IMR-90 (cell line): ENCODE data around the gene NCOA7. TPM values are rescaled to one million over a fixed set of nuclear protein-coding genes. Genes with fewer than 3 reads are reported as not detected.

Experiments
- ATAC-seq: fragments of 200-7000 bp; cut with Tn5 transposase; 2 replicates; pipeline ENCODE4 v1.9.1; 2020; ENCODE audit warnings: low read depth, mild to moderate bottlenecking, moderate library complexity
- BruUV-seq: library from RNA; stranded (reverse); fragments of 400-500 nt; replicated peaks from 2 replicates; lab custom pipeline; 2021; lab: Mats Ljungman, UMichigan
- CTCF ChIA-PET: fragments of 300-600 bp; formaldehyde crosslinking; extraction: SDS; loops from one replicate; lab custom pipeline; 2021; ENCODE audit warnings: antibody characterized with exemption; lab: Yijun Ruan, JAX
- POLR2A ChIA-PET: fragments of 300-600 bp; sonication (Branson Sonifier 250); formaldehyde crosslinking; loops from one replicate; lab custom pipeline; 2022; ENCODE audit warnings: antibody characterized with exemption; ENCODE audit not compliant: unreplicated experiment; lab: Charles Lee
- DNase-seq: peaks from one replicate; pipeline ENCODE4 v3.0.0; 2013
- H2AFZ ChIP-seq: replicated peaks from 2 replicates; pipeline ENCODE3; 2013; ENCODE audit warnings: low read length, mild to moderate bottlenecking; ENCODE audit not compliant: poor library complexity
- H2AK5ac ChIP-seq: 2 replicates; pipeline ENCODE4 v1.6.1; 2013; ENCODE audit warnings: low read depth, low read length, inconsistent platforms
- H2AK9ac ChIP-seq: replicated peaks from 2 replicates; pipeline ENCODE3; 2013; ENCODE audit warnings: mild to moderate bottlenecking, low read depth, low read length, moderate library complexity; ENCODE audit not compliant: poor library complexity
- H2BK120ac ChIP-seq: 2 replicates; pipeline ENCODE4 v1.6.1; 2013; ENCODE audit warnings: low read depth, low read length, inconsistent platforms
- H2BK15ac ChIP-seq: 3 replicates; pipeline ENCODE4 v1.6.1; 2013; ENCODE audit warnings: low read depth, low read length, inconsistent platforms
- H2BK20ac ChIP-seq: 2 replicates; pipeline ENCODE4 v1.6.1; 2013; ENCODE audit warnings: low read depth, mild to moderate bottlenecking, inconsistent platforms, low read length, moderate library complexity
- H2BK5ac ChIP-seq: 2 replicates; pipeline ENCODE4 v1.6.1; 2013; ENCODE audit warnings: mild to moderate bottlenecking, low read depth, low read length, inconsistent platforms; ENCODE audit not compliant: poor library complexity, severe bottlenecking
- H3K14ac ChIP-seq: replicated peaks from 2 replicates; pipeline ENCODE4 v1.6.1; 2013; ENCODE audit warnings: low read depth, low read length, inconsistent platforms
- H3K18ac ChIP-seq: 2 replicates; pipeline ENCODE4 v1.6.1; 2013; ENCODE audit warnings: low read depth, low read length, control low read depth
- H3K23ac ChIP-seq: 2 replicates; pipeline ENCODE4 v1.6.1; 2013; ENCODE audit warnings: low read depth, low read length, inconsistent platforms
- H3K27ac ChIP-seq: 2 replicates; pipeline ENCODE4 v1.5.1; 2013; ENCODE audit warnings: mild to moderate bottlenecking, control low read depth, low read length; ENCODE audit not compliant: insufficient read depth
- H3K27me3 ChIP-seq: 2 replicates; pipeline ENCODE4 v1.6.1; 2013; ENCODE audit warnings: low read length; ENCODE audit not compliant: control insufficient read depth, insufficient read depth
- H3K36me3 ChIP-seq: 2 replicates; pipeline ENCODE4 v1.6.1; 2013; ENCODE audit warnings: low read length, mixed read lengths; ENCODE audit not compliant: control insufficient read depth, insufficient read depth
- H3K4ac ChIP-seq: 2 replicates; pipeline ENCODE4 v1.6.1; 2013; ENCODE audit warnings: low read depth, low read length, inconsistent platforms
- H3K4me1 ChIP-seq: 2 replicates; pipeline ENCODE4 v1.6.1; 2013; ENCODE audit warnings: low read length, mixed read lengths; ENCODE audit not compliant: control insufficient read depth, insufficient read depth
- H3K4me2 ChIP-seq: 2 replicates; pipeline ENCODE4 v1.6.1; 2013; ENCODE audit warnings: low read depth, mild to moderate bottlenecking, control low read depth, low read length, moderate library complexity
- H3K4me3 ChIP-seq: 2 replicates; pipeline ENCODE4 v1.5.1; 2013; ENCODE audit warnings: low read depth, mild to moderate bottlenecking, control low read depth, low read length, moderate library complexity; ENCODE audit not compliant: insufficient read depth
- H3K56ac ChIP-seq: 2 replicates; pipeline ENCODE4 v1.6.1; 2013; ENCODE audit warnings: low read length, inconsistent platforms; ENCODE audit not compliant: insufficient read depth; ENCODE audit errors: extremely low read depth
- H3K79me1 ChIP-seq, 2 experiments: 2 replicates each; pipeline ENCODE4 v1.6.1; 2013; ENCODE audit warnings: low read length in 2 of 2, inconsistent platforms in 1 of 2, low read depth in 1 of 2
- H3K9ac ChIP-seq: 2 replicates; pipeline ENCODE4 v1.6.1; 2013; ENCODE audit warnings: low read depth, low read length, control low read depth
- H3K9me1 ChIP-seq: 2 replicates; pipeline ENCODE4 v1.6.1; 2013; ENCODE audit warnings: low read length, inconsistent platforms; ENCODE audit not compliant: insufficient read depth
- H3K9me3 ChIP-seq: 2 replicates; pipeline ENCODE4 v1.6.1; 2013; ENCODE audit warnings: low read length; ENCODE audit not compliant: control insufficient read depth, insufficient read depth
- H4K20me1 ChIP-seq: 2 replicates; pipeline ENCODE4 v1.6.1; 2013; ENCODE audit warnings: low read length, inconsistent platforms; ENCODE audit not compliant: insufficient read depth
- H4K5ac ChIP-seq: 2 replicates; pipeline ENCODE4 v1.6.1; 2013; ENCODE audit warnings: mild to moderate bottlenecking, low read depth, low read length, control low read depth
- H4K8ac ChIP-seq, 2 experiments: 2 replicates each; pipeline ENCODE4 v1.6.1; 2013; ENCODE audit warnings: low read depth in 2 of 2, low read length in 2 of 2, control low read depth in 1 of 2, inconsistent platforms in 1 of 2
- H4K91ac ChIP-seq: 2 replicates; pipeline ENCODE4 v1.6.1; 2013; ENCODE audit warnings: low read depth, low read length, inconsistent platforms; ENCODE audit not compliant: insufficient read depth
- MAFK ChIP-seq: IDR thresholded peaks from 2 replicates; pipeline ENCODE4 v1.6.1; 2012; ENCODE audit warnings: low read depth, low read length, improper control_type of control experiment
- WGBS, 2 experiments: methylation state at CpG; one replicate each; pipeline versions ENCODE4 v1.1.5 to v1.1.7; 2013; ENCODE audit warnings: missing lambda C conversion rate in 2 of 2; ENCODE audit not compliant: insufficient read length in 1 of 2; ENCODE audit errors: extremely low coverage in 2 of 2; 5-methylcytosine and 5-hydroxymethylcytosine counted together
- dilution Hi-C: fragments of 300-500 bp; cut with HindIII; formaldehyde crosslinking; loops from one replicate; pipeline ENCODE4 v1.14.3; 2018; ENCODE audit warnings: low sequenced_read_pairs; ENCODE audit not compliant: unreplicated experiment
- in situ Hi-C: fragments of 300-500 bp; cut with MboI; formaldehyde crosslinking; loops from 3 replicates; pipeline ENCODE4 v1.14.3; 2019; ENCODE audit warnings: low sequenced_read_pairs, inconsistent platforms, mixed read lengths
- intact Hi-C: fragments of 100-400 bp; cut with micrococcal nuclease; formaldehyde crosslinking; loops from 2 replicates; pipeline ENCODE4 v1.10.0; 2022
- polyA plus RNA-seq, 3 experiments: library from polyadenylated mRNA; depleted of rRNA; stranded (reverse); fragments of >200 nt; gene quantifications; 2 replicates each; pipeline ENCODE4 v1.2.3, GENCODE V29; 2012; ENCODE audit warnings: low replicate concordance in 1 of 3
- total RNA-seq: library from RNA; depleted of rRNA; stranded (reverse); fragments of >200 nt; gene quantifications from 2 replicates; pipeline ENCODE4 v1.2.3, GENCODE V29; 2012
- TF ChIP-seq, protein P1 (sequence below): fragments of 150-350 bp; IDR thresholded peaks from 2 replicates; pipeline ENCODE4 v1.6.1; 2017; ENCODE audit warnings: mild to moderate bottlenecking, antibody characterized with exemption, low read length, low read depth

Gene NCOA7
- total and polyA plus RNA-seq, 2 of the 4 experiments (the other 2 are of a cell fraction): 12.6 to 12.9 TPM

DNA sequence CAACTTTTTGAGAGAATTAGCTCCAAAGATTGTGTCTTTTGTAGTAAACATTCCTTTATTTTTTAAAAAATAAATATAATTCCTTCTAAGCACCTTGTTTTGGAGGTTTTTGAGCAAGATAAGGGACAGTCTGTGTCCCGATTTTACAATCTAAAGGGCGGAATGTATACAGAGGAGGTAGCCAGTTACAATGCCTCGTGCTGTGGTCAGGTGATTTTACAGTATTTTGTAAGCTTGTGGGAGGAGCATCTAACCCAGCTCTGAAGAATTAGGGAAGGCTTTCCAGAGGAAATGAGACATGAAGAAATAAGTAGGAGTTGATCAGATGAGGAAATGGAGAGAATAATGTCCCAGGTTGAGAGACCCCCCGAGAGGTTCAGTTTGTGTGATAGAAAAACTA is 167.1 kb downstream of the NCOA7 start:
- peaks cover 14 to 27% of the 10 kb centered on the region in 2 experiments for H3K79me1 ChIP-seq
- DNase-seq: peak; percentile 65
- no peak overlapping the region for H2AFZ ChIP-seq
- no peak overlapping the region for H2AK5ac ChIP-seq
- no peak overlapping the region; the same call in 1 of the 2 replicates for H3K9ac ChIP-seq
- H3K27me3 ChIP-seq: no peaks in the 10 kb centered on the region
- H3K9me3 ChIP-seq: no peaks in the 10 kb centered on the region
- TF ChIP-seq MAFK: no peak
- TF ChIP-seq, protein P1, sequence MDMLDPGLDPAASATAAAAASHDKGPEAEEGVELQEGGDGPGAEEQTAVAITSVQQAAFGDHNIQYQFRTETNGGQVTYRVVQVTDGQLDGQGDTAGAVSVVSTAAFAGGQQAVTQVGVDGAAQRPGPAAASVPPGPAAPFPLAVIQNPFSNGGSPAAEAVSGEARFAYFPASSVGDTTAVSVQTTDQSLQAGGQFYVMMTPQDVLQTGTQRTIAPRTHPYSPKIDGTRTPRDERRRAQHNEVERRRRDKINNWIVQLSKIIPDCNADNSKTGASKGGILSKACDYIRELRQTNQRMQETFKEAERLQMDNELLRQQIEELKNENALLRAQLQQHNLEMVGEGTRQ: peak; percentile 33; the same call in 1 of the 2 replicates
- H3K4ac ChIP-seq: peak overlapping the region; percentile 3; the same call in 1 of the 2 replicates
- ATAC-seq: no peak
- H4K20me1 ChIP-seq: no peaks in the 10 kb centered on the region
- no peak overlapping the region for H2AK9ac ChIP-seq
- no peaks in the 10 kb centered on the region for H3K36me3 ChIP-seq
- H2BK120ac ChIP-seq: no peak overlapping the region
- no peak overlapping the region for H2BK20ac ChIP-seq
- no peak overlapping the region for H3K18ac ChIP-seq
- POLR2A ChIA-PET: interaction anchor here (1.1 kb wide), 1 partner anchor 167 kb away, joined by 3 read pairs; the partner anchor contains the start of gene NCOA7
- in situ Hi-C loops (loop anchor here (5.0 kb wide), 1 partner anchor 171 kb away; no protein-coding TSS in a partner anchor), dilution Hi-C loops (no loop called here), intact Hi-C loops (loop anchor here (2.0 to 5.0 kb wide), 2 partner anchors 51 to 101 kb away; no protein-coding TSS in a partner anchor)
- H3K23ac ChIP-seq: peak overlapping the region; percentile 87; the same call in 1 of the 2 replicates
- H3K56ac ChIP-seq: no peak overlapping the region
- H3K4me3 ChIP-seq: peak overlapping the region; percentile 72; the same call in 1 of the 2 replicates
- H4K8ac ChIP-seq: peak overlapping the region; percentile 2 to 41; a peak in 2 of 4 replicates
- CTCF ChIA-PET: interaction anchor here (1.0 to 4.0 kb wide), 5 partner anchors 10 to 177 kb away, joined by 3 to 45 read pairs (median 4); partner anchors contain the start of gene NCOA7
- no TSS peak for BruUV-seq
- no peaks in the 10 kb centered on the region; the same call in 1 of the 2 replicates for H3K9me1 ChIP-seq
- H3K14ac ChIP-seq: 0 out of 2 replicates have a peak overlapping the region, but pooled peaks have one; percentile 3
- no peak overlapping the region for H2BK5ac ChIP-seq
- H3K27ac ChIP-seq: no peak overlapping the region
- no peak overlapping the region for H4K91ac ChIP-seq
- H2BK15ac ChIP-seq: no peak overlapping the region
- H3K4me1 ChIP-seq: no peaks in the 10 kb centered on the region
- H3K4me2 ChIP-seq: peak overlapping the region; percentile 97
- WGBS, 2 experiments: 87% methylated on average over 3 of the region's 4 CpGs; no CpG with 5 or more reads in 1 of the 2 experiments
- no peak overlapping the region for H4K5ac ChIP-seq
